ENCODE results near the gene ROBO1. TPM values are rescaled to one million over a fixed set of nuclear protein-coding genes. Genes with fewer than 3 reads are reported as not detected.

Gene ROBO1
- total RNA-seq, 1 donor from 2014 or later = 3.1 TPM

- no peaks in the 10 kb centered on the region for H3K4me1 Mint-ChIP-seq
- CTCF ChIA-PET = no interaction called here
Observed at GRCh38 chr3:78927759-78928158, 840.0 kb downstream of the ROBO1 start.

GRCh38 chr3:78926523-78926922 lies 841.3 kb downstream of the ROBO1 start:
- ChIA-PET CTCF (no interaction called here), POLR2A (no interaction called here)
- TF ChIP-seq CTCF (IDR thresholded peaks at IDR 0.05) = no peak
- no peaks in the 10 kb centered on the region for H3K36me3 Mint-ChIP-seq (ENCODE audit: low read depth)
- H3K27ac Mint-ChIP-seq = no peak overlapping the region
- no peak for DNase-seq
- H3K4me3 Mint-ChIP-seq = no peak overlapping the region
- H3K27me3 Mint-ChIP-seq = no peaks in the 10 kb centered on the region
- intact Hi-C loops (cut with micrococcal nuclease) = no loop called here
- ATAC-seq (ENCODE audit: low read depth) = no peak
- H3K9me3 Mint-ChIP-seq = peaks cover 4% of the 10 kb centered on the region
- H3K4me1 Mint-ChIP-seq = no peaks in the 10 kb centered on the region

More at GRCh38 chr3:78927759-78928158, 840.0 kb downstream of the ROBO1 start:
- Mint-ChIP-seq H3K9me3 (peaks cover 4% of the 10 kb centered on the region), H3K27ac (no peak overlapping the region), H3K27me3 (no peaks in the 10 kb centered on the region), H3K4me3 (no peak overlapping the region), H3K36me3 (ENCODE audit: low read depth) (no peaks in the 10 kb centered on the region)
- DNase-seq (no peak), ATAC-seq (ENCODE audit: low read depth) (no peak)
- TF ChIP-seq CTCF (IDR thresholded peaks at IDR 0.05) = no peak
- POLR2A ChIA-PET = no interaction called here
- intact Hi-C loops (cut with micrococcal nuclease) = no loop called here

- ChIA-PET POLR2A (no interaction called here), CTCF (no interaction called here)
- intact Hi-C loops (cut with micrococcal nuclease) = no loop called here
- no peaks in the 10 kb centered on the region for H3K27me3 Mint-ChIP-seq
- ATAC-seq (ENCODE audit: low read depth) (no peak), DNase-seq (no peak)
- no peak for TF ChIP-seq CTCF (IDR thresholded peaks at IDR 0.05)
- no peaks in the 10 kb centered on the region for H3K4me1 Mint-ChIP-seq
- no peaks in the 10 kb centered on the region for H3K36me3 Mint-ChIP-seq (ENCODE audit: low read depth)
- peaks cover 4% of the 10 kb centered on the region for H3K9me3 Mint-ChIP-seq
- no peak overlapping the region for H3K27ac Mint-ChIP-seq
- no peak overlapping the region for H3K4me3 Mint-ChIP-seq
Observed at GRCh38 chr3:78924711-78925110, 843.1 kb downstream of the ROBO1 start.

- Mint-ChIP-seq H3K27ac (no peak overlapping the region), H3K27me3 (no peaks in the 10 kb centered on the region), H3K9me3 (no peaks in the 10 kb centered on the region), H3K36me3 (ENCODE audit: low read depth) (no peaks in the 10 kb centered on the region), H3K4me1 (no peaks in the 10 kb centered on the region), H3K4me3 (no peak overlapping the region)
- TF ChIP-seq CTCF (IDR thresholded peaks at IDR 0.05) = no peak
- ChIA-PET POLR2A (no interaction called here), CTCF (no interaction called here)
- ATAC-seq (ENCODE audit: low read depth) (no peak), DNase-seq (no peak)
- intact Hi-C loops (cut with micrococcal nuclease) = no loop called here
Observed at GRCh38 chr3:78919021-78919755, 848.6 kb downstream of the ROBO1 start.

- POLR2A ChIA-PET = no interaction called here
- TF ChIP-seq CTCF (IDR thresholded peaks at IDR 0.05) = no peak
- no peak for ATAC-seq (ENCODE audit: low read depth)
- CTCF ChIA-PET = no interaction called here
- H3K36me3 Mint-ChIP-seq (ENCODE audit: low read depth) = no peaks in the 10 kb centered on the region
- no peak overlapping the region for H3K27ac Mint-ChIP-seq
- no peaks in the 10 kb centered on the region for H3K4me1 Mint-ChIP-seq
- intact Hi-C loops (cut with micrococcal nuclease) = no loop called here
- no peak overlapping the region for H3K4me3 Mint-ChIP-seq
- no peaks in the 10 kb centered on the region for H3K27me3 Mint-ChIP-seq
- peaks cover 3% of the 10 kb centered on the region for H3K9me3 Mint-ChIP-seq
- DNase-seq = no peak
Observed at GRCh38 chr3:78918361-78919020, 849.3 kb downstream of the ROBO1 start.

Measured in activated B cell treated with CpG ODN at 0.5 μM for 24 hours (primary cell).